Lower lobe of right lung (tissue), 2 donors: ENCODE results near the gene DLX2. TPM values are rescaled to one million over a fixed set of nuclear protein-coding genes. Genes with fewer than 3 reads are reported as not detected.

ENCODE experiments used
- ATAC-seq, 2 donors: fragments of 200-7000 bp; cut with Tn5 transposase; one replicate each; pipeline ENCODE4 v1.9.1; 2020 to 2022; ENCODE audit warnings: mild to moderate bottlenecking in 2 of 2, moderate library complexity in 2 of 2
- DNase-seq: peaks from one replicate; pipeline ENCODE4 v3.0.0-alpha.2; 2020
- H3K27ac ChIP-seq: fragments of 200-600 bp; one replicate; pipeline ENCODE4 v1.8.0; 2022
- H3K27me3 ChIP-seq: fragments of 200-600 bp; one replicate; pipeline ENCODE4 v1.8.0; 2022; ENCODE audit warnings: low read depth
- H3K36me3 ChIP-seq: fragments of 200-600 bp; one replicate; pipeline ENCODE4 v1.8.0; 2022; ENCODE audit warnings: mild to moderate bottlenecking
- H3K4me1 ChIP-seq: fragments of 200-600 bp; one replicate; pipeline ENCODE4 v1.8.0; 2022
- H3K4me3 ChIP-seq: fragments of 200-600 bp; one replicate; pipeline ENCODE4 v1.8.0; 2022; ENCODE audit warnings: mild to moderate bottlenecking
- H3K9me3 ChIP-seq: fragments of 200-600 bp; one replicate; pipeline ENCODE4 v1.8.0; 2022
- intact Hi-C: fragments of 100-400 bp; cut with DNase I; formaldehyde crosslinking; loops from one replicate; pipeline ENCODE4 v1.11.0; 2022
- total RNA-seq: library from RNA; stranded (reverse); fragmentation: NEBNext Ultra II Directional; extraction: Animal tissue kit (Norgen Biotek cat#: 25700); gene quantifications from one replicate; pipeline ENCODE4 v1.2.1, GENCODE V29; 2021
- TF ChIP-seq, protein P1 (sequence below): fragments of 200-600 bp; IDR thresholded peaks from one replicate; pipeline ENCODE4 v1.8.0; 2022; ENCODE audit warnings: antibody characterized with exemption, mild to moderate bottlenecking
- donor health status: DM: no; HTN: yes; CAD: no; lungs with severe emphysema.

The DLX2 gene
- total RNA-seq, 1 donor from 2014 or later = not detected

DNA sequence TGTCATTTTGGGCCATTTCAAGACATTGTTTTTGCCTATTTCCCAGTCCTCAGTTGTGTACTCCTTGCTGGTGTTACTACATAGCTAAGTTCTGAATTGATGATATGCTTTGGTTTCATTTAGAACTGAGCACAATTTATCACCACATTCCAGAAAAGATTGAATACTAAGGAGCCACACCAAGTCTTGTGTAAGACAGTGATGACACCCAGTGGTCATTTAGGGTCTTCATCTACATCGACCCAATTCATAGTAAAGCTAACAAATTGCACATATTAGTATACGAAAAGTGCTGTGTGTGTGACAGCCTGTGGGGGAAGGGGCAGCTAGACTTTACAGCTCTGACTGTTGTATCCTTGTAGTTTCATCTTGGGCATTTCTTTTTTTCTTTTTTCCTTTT lies 10.9 kb upstream of the DLX2 start:
- no peaks in the 10 kb centered on the region for H3K4me1 ChIP-seq
- no peak overlapping the region for H3K27ac ChIP-seq
- H3K27me3 ChIP-seq = peaks cover 33% of the 10 kb centered on the region
- intact Hi-C loops = no loop called here
- DNase-seq (no peak), ATAC-seq (no peak)
- TF ChIP-seq, protein P1, sequence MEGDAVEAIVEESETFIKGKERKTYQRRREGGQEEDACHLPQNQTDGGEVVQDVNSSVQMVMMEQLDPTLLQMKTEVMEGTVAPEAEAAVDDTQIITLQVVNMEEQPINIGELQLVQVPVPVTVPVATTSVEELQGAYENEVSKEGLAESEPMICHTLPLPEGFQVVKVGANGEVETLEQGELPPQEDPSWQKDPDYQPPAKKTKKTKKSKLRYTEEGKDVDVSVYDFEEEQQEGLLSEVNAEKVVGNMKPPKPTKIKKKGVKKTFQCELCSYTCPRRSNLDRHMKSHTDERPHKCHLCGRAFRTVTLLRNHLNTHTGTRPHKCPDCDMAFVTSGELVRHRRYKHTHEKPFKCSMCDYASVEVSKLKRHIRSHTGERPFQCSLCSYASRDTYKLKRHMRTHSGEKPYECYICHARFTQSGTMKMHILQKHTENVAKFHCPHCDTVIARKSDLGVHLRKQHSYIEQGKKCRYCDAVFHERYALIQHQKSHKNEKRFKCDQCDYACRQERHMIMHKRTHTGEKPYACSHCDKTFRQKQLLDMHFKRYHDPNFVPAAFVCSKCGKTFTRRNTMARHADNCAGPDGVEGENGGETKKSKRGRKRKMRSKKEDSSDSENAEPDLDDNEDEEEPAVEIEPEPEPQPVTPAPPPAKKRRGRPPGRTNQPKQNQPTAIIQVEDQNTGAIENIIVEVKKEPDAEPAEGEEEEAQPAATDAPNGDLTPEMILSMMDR = peak; percentile 27
- H3K36me3 ChIP-seq = no peaks in the 10 kb centered on the region
- H3K9me3 ChIP-seq = no peaks in the 10 kb centered on the region
- H3K4me3 ChIP-seq = no peak overlapping the region

DNA sequence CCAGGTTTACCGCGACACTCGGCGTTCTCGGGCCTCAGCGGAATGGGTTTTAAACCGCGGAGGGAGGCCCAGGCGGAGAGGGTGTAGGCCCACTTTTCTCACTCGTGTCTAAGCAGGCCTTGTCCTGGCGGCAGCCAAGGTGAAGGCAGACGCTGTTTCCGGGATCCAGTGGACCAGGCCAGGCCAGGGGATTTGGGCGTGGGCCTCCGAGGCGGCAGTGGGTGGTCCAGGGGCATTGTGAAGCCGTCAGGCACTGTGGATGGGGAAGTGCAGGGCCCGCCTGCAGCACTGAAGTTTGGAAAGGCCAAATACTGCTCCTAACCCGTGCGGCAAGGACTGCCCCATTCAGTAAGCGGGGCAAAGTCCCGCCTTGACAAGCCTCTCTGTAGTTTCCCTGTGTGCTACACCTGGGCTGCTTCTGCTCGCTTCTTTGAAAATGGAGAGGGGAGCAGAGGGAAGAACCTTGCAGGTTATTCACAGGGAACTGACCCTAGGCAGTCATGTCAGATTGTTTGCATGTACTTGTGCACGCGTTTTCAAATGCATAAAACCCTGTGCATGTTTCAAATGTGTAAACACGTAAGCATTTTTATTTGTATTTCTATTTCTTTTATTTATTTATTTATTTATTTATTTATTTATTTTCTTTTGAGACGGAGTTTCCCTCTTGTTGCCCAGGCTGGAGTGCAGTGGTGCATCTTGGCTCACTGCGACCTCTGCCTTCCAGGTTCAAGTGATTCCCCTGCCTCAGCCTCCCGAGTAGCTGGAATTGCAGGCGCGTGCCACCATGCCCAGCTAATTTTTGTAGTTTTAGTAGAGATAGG lies 7.5 kb upstream of the DLX2 start:
- Histone ChIP-seq H3K9me3 (no peaks in the 10 kb centered on the region), H3K27ac (no peak overlapping the region), H3K27me3 (peaks cover 67% of the 10 kb centered on the region), H3K36me3 (no peaks in the 10 kb centered on the region), H3K4me1 (peaks cover 23% of the 10 kb centered on the region), H3K4me3 (no peak overlapping the region)
- TF ChIP-seq, protein P1 = no peak
- ATAC-seq (peak in 1 of 2 donors; percentile 24), DNase-seq (no peak)
- intact Hi-C loops = loop anchor here (10.0 kb wide), 1 partner anchor 295 kb away; no protein-coding TSS in a partner anchor

DNA sequence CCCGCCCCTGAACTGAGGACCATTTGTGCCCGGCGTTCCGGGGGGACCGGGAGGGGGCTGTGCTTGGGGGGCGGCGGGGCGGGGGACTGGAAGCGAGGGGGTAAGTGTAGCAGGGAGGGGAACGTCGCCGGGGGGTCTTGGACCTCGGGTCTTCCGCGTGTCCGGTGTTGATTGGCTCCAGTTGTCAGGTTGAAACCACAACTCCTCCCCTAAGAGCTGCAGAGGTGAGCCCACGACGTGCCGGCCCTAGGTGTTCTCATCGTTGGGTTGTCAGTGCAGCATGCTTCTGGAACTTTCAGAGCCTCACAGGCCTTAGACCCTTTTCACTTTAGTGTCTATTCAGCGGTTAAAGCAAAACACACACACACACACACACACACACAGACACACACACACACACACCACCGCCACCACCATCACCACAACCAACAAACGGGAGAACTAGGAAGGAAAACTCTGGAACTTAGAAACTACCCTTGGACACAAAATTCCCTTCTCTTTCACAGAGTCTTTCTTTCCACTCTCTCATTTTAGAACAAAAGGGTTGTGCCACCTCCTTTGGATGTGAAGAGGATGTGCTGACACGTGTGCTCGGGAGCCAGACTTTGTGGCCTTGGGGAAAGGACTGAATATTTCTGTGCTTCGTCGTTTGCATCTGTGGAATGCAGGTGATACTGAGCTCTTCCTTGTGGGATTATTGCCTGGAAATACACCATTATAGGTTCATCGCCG lies 6.7 kb upstream of the DLX2 start:
- Histone ChIP-seq H3K4me1 (peaks cover 23% of the 10 kb centered on the region), H3K36me3 (no peaks in the 10 kb centered on the region), H3K4me3 (no peak overlapping the region), H3K9me3 (no peaks in the 10 kb centered on the region), H3K27ac (no peak overlapping the region), H3K27me3 (peaks cover 75% of the 10 kb centered on the region)
- TF ChIP-seq, protein P1 = no peak
- ATAC-seq (no peak), DNase-seq (no peak)
- intact Hi-C loops = loop anchor here (10.0 kb wide), 1 partner anchor 295 kb away; no protein-coding TSS in a partner anchor

DNA sequence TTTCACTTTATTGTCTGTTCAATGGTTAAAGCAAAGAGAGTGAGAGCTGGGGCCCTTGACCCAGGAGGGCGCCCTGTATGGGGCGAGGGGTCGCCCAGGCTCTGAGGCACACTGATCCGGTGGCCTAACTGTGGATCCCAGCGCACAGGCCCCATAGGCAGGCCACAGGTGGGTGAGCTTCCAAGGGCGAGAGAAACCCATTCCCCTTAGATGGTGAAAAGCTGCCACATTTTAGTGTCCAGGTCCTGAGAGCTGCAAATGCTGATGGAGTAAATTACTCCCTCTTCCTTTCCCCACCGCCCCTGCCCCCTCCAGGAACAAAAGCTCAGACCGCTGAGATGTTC lies 5.9 kb upstream of the DLX2 start:
- DNase-seq = no peak
- peaks cover 84% of the 10 kb centered on the region for H3K27me3 ChIP-seq
- H3K4me1 ChIP-seq = peaks cover 32% of the 10 kb centered on the region
- ATAC-seq = no peak
- intact Hi-C loops = loop anchor here (10.0 kb wide), 1 partner anchor 294 kb away; no protein-coding TSS in a partner anchor
- no peak overlapping the region for H3K4me3 ChIP-seq
- TF ChIP-seq, protein P1 = no peak
- H3K36me3 ChIP-seq = no peaks in the 10 kb centered on the region
- no peak overlapping the region for H3K27ac ChIP-seq
- no peaks in the 10 kb centered on the region for H3K9me3 ChIP-seq

DNA sequence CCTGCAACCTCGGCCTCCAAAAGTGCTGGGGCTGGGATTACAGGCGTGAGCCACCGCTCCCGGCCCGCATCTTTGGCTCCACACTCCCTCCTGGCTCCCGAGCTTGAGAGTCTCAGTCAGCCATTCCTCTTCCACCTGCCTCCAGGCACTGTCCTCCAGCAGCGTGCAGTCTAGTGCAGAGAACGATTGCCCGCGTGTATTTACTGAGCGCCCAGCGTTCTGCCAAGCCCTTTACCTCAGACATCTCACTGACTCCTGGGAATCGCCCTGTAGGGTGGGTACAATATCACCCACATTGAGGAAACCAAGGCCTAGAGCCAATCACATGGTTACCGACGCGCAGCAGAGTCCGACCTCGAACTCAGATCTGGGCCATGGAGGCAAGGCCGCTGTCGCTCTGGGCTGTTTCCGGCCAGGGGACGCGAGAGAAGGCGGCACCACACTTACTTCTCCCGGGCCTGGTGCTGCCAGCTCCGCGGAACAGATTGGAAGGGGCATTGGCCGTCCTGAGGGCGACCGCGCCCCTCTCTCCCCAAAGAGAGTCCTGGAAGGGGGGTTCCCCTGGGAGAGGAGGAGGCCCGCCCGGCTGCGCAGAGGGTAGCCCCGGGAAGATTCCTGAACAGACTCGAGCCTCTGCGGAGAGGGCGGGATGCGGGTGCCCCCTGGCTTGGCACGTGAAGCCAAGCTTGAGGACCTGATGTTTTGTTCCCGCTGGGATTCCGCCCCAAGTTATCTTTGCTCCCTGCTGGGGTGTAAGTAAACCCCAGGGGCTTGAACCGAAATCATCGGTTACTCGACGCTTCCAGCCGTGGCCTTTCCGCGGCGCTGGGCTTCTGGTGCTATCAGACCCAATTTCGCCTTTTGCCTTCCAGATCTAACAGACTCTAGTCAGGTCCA lies 5.2 kb upstream of the DLX2 start:
- intact Hi-C loops = loop anchor here (10.0 kb wide), 1 partner anchor 293 kb away; no protein-coding TSS in a partner anchor
- no peak overlapping the region for H3K27ac ChIP-seq
- H3K36me3 ChIP-seq = no peaks in the 10 kb centered on the region
- H3K9me3 ChIP-seq = no peaks in the 10 kb centered on the region
- no peak for DNase-seq
- peaks cover 38% of the 10 kb centered on the region for H3K4me1 ChIP-seq
- no peak for ATAC-seq
- TF ChIP-seq, protein P1 = no peak
- H3K27me3 ChIP-seq = peaks cover 86% of the 10 kb centered on the region
- no peak overlapping the region for H3K4me3 ChIP-seq
